Measurements from ENCODE around the gene ANTXRL.
"Not testable (repeated sequence)": the region's sequence is repeated elsewhere in the genome, so short reads cannot be mapped to it uniquely, and the experiment has no call there.

ANTXRL gene

GRCh38 chr10:46286991-46287693 lies at the start of gene ANTXRL:
Gene ANTXRL (plus strand): TSS chr10:46286997. CDS start chr10:46287263, 266 bp downstream.
- DNase-seq = no peak

- no peak for DNase-seq
Measured at GRCh38 chr10:46237815-46238510, 48.8 kb upstream of the ANTXRL start.

DNA sequence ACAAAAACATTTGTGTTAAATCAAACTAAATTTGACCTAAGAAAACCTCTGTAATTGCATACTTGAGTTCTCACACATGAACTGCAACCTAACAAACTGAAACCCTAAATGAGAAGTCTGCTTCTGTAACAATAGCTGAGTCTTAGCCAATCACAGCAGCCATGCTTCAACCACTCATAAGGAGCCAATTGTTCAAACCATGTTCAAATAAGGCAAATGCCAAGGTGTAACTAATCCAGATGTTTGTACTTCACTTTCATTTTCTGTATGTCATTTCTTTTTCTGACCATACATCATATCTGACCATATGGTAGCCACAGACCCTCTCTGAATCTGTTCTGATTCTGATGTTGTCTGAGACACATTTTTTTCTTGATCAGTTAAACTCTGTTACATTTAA lies 47.5 kb upstream of the ANTXRL start:
- no peak for DNase-seq

GRCh38 chr10:46239993-46240683 lies 46.7 kb upstream of the ANTXRL start:
- DNase-seq = no peak

DNA sequence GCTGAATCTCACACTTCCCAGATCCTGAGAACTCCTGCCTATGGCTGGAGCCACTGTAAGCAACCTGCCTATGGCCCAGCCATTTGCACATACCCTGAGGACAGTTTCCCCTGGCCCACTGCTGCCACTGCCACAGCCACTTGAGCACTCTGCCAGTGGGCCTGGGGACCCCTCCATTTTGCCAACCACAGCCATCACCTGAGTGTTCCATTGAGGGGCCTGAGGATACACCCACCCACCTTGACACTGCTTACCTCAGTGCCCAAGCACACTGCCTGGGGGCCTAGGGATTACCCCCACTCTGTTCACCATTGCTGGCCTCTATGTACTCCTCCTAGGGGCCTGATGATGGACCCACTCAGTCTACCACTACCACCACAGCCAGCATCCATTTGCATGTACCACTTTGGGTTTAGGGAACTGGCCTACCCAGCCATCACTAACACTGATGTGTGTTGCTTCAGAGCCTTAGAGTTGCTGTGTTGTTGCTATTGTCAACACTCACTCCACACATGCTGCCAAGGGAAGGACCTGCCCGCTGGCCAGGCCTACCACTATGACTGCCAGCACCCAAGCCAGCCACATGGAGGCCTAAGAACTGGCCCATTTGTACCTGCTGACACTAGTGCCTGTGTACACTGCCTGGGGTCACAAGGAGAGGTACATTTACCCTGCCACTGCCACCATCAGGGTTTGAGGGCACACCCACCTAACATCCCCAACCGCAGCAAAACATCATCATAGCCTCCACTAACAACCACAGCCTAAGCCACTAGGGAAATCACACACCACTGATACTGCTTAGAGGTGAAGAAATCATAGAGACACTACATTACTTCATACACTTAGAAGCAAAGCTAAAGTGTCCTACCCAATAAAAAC lies 45.9 kb upstream of the ANTXRL start:
- DNase-seq = no peak

DNA sequence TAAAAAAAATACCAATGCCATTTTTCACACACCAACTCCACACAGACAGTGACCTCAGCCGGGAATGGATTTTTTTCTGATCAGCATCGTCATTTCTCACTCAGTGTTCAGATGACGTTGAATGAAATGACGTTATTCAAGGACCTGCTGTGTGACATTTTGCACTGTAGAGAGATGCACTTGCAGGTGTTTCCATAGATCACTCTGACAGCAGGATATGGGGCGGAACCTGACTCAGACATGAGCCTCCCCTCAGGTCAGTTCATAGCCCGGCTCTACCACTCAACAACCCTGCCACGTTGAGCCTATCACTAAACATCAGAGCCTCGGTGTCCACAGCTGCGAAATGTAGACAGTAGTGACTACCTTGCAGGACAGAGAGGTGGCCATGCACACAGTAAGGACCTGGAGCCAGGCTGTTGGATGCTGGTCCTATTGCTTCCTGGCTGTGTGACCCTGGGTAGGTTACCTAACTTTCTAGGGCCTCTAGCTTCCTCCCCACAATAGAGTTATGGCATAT lies 41.4 kb upstream of the ANTXRL start:
- DNase-seq = no peak

DNA sequence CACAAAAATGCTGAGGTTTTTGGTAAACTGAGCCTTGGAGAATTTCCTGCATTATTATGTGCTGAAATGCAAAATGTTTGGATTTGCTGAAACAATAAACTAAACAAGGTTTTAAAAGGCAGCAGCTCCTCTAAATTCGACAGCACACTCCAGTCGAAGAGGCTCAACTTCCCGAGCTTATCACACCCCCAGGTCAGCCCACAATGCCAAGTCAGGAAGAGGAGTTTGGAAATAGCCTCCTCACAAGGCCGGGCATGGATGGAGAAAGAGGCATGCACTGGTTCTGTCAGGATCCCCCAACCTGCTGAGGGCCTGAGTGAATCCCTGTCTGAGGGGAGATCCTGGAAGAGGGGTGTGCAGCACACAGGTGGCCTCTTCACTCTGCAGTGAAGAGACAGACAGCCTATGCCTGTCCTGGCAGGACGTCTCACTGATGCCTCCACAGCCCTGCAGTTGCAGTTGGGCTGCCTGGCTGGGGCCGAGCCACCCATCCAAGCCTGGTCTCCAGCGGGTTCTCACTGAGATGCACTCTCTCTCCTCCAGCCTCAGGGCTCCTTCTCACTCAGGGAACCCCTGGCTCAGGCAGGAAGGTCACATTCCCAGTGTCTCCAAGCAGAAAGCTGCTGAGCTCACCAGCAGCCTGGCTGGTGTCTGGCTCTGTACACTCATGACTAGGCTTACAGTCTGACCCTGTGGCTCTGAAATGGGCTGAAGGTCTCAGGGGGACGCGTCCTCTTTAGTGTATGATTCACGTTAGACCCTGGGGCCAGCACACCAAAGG lies 40.2 kb upstream of the ANTXRL start:
- not testable (repeated sequence) for DNase-seq

- DNase-seq = no peak
Measured at GRCh38 chr10:46247181-46247475, 39.7 kb upstream of the ANTXRL start.

GRCh38 chr10:46247808-46248569 lies 38.8 kb upstream of the ANTXRL start:
- no peak for DNase-seq

GRCh38 chr10:46248651-46249146 lies 38.1 kb upstream of the ANTXRL start:
- no peak for DNase-seq

DNA sequence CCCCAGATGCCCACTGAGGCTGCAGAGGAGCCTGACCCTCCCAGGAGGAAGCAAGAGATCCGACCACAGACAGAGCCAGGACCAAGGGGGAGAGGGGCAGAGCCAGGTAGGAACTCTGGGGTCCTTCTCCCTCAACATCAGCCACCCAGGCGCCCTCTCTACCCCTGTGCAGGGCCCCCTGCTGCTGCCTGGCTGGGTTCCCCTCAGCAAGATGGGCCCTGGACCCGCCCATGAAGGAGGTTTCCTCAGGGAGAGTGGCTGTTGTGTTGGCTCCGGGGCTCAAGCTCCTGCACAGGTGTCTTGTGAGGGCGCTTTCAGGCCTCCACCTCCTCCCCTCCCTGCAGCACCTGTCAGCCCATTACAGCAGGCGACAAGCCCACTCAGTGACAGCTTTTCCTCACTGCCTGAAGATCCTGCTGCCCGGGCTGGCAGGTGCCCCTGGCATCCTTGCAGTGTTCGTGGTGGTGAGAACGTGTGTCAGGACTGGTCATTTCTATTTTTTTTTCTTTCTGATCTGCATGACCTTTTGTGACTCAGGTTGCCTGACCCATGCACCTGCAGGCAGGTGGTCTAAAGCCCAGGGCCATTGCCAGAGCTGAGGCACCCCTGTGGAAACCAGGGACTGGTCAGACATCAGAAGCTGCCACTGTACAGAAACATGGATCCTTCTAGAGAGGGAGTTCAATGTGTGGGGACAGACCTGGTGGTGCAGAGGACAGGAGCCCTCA lies 37.0 kb upstream of the ANTXRL start:
- DNase-seq = not testable (repeated sequence)

DNA sequence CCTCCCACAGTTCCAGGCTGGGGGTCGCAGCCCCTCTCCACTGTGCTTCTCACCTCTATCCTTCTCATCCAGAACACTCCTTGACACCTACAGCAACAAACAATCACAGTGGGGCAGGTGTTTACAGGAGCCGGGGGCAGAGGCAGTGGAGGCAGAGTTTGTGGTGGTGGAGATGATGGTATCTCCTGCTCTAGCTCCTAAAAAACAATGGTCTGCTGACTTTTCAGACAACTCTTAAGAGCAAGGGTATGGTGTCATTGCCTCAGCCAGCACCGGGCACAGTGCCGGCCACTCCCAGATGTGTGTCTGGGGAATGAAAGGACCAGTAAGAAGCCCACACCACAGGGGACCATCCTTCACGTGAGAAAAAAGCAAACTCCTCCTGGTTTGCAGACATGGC lies 36.3 kb upstream of the ANTXRL start:
- DNase-seq = no peak

GRCh38 chr10:46250898-46251856 lies 35.6 kb upstream of the ANTXRL start:
- no peak for DNase-seq

- no peak for DNase-seq
Measured at GRCh38 chr10:46251857-46252847, 34.6 kb upstream of the ANTXRL start.

- no peak for DNase-seq
Measured at GRCh38 chr10:46253076-46254006, 33.5 kb upstream of the ANTXRL start.

DNA sequence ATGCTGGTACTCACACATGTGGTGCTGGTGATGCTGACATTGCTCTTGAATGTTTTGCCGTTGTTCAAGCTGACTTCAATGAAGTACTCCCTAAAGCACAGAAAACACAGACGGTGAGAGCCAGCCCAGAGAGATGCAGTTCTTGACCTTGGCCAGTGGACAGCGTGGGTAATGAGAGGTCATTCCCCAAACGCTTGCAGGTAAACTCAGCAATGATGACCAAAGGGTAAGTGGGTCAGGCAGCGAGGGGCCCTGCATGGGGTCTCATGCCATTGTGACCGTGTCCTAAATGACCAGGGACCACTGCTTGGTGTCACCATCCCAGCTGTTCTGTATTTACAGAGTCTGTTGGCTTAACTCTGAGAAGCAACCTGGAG lies 32.8 kb upstream of the ANTXRL start:
- no peak for DNase-seq

DNA sequence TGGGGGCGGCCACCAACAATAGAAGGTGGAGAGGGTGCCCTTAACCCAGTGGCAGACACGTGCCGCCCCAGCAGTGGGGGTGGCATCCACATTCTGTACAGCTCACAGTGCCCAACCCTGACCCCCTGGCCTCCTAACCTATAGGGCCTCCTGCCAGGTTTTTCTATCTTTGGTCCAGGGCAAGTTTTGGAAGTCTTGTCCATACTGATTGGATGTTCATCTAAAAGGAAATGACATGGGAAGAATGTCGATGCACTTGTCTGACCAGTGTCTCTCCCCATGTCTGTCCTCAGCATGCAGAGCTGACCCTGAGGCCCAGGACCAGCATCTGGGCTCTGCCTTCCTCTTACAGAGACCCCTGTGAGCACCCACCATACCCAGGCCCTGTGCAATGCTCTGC lies 32.3 kb upstream of the ANTXRL start:
- DNase-seq = no peak

Data from CD4-positive, alpha-beta T cell treated with Interleukin-4 for 1 hour (primary cell).